Neural crest cell (in vitro differentiated cells): ENCODE measurements around the gene GNB5. TPM values are rescaled to one million over a fixed set of nuclear protein-coding genes. Genes with fewer than 3 reads are reported as not detected.

Experiments
- DNase-seq: peaks from one replicate; pipeline ENCODE4 v3.0.0; 2021; ENCODE audit warnings: low read depth, mixed read lengths, low spot score
- H3K27ac Mint-ChIP-seq: one replicate; pipeline ENCODE4 v1.8.0; 2021; ENCODE audit warnings: mild to moderate bottlenecking, mixed read lengths; ENCODE audit not compliant: unreplicated experiment
- H3K27me3 Mint-ChIP-seq: 2 replicates; pipeline ENCODE4 v1.8.0; 2021; ENCODE audit warnings: low read depth, mild to moderate bottlenecking, mixed read lengths
- H3K36me3 Mint-ChIP-seq: 2 replicates; pipeline ENCODE4 v1.8.0; 2021; ENCODE audit warnings: low read depth, mild to moderate bottlenecking, mixed read lengths
- H3K4me1 Mint-ChIP-seq: 2 replicates; pipeline ENCODE4 v1.8.0; 2021; ENCODE audit warnings: mixed read lengths
- H3K4me3 Mint-ChIP-seq: one replicate; pipeline ENCODE4 v1.8.0; 2021; ENCODE audit warnings: mild to moderate bottlenecking, mixed read lengths
- H3K9me3 Mint-ChIP-seq: 2 replicates; pipeline ENCODE4 v1.8.0; 2021; ENCODE audit warnings: mixed read lengths
- total RNA-seq: library from RNA; stranded (reverse); gene quantifications from 2 replicates; pipeline ENCODE4 v1.2.1, GENCODE V29; 2021
- TF ChIP-seq, protein P1 (sequence below): fragments of 200-600 bp; sonication (generic); conservative IDR thresholded peaks from 2 replicates; pipeline ENCODE4 v1.5.0; 2021; ENCODE audit warnings: antibody characterized with exemption, mild to moderate bottlenecking

Gene GNB5
- total RNA-seq, 1 donor from 2014 or later = 16.7 TPM

DNA sequence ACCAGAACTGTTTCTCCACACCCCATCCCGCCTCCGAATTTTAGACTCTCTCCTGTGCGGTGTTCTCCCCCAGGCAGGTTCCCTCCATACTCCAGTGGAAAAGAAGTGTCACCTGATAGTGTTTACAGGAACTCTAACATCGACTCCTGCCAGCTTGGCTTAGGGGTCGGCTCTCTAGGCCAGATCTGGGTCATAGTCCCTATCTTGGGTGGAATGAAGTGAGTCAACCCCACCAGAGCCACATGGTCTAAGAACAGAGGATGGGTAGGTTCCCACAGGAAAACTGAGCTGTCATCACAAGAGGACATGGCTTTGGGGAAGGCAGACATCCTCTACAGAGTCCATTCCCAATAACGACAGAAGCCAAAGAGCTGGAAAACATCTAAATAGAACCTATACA is 84.6 kb downstream of the GNB5 start:
- Mint-ChIP-seq H3K9me3 (no peaks in the 10 kb centered on the region), H3K4me1 (peaks cover 10% of the 10 kb centered on the region), H3K27ac (no peak overlapping the region), H3K4me3 (no peak overlapping the region), H3K36me3 (peaks cover 2% of the 10 kb centered on the region), H3K27me3 (peaks cover 4% of the 10 kb centered on the region)
- TF ChIP-seq, protein P1, sequence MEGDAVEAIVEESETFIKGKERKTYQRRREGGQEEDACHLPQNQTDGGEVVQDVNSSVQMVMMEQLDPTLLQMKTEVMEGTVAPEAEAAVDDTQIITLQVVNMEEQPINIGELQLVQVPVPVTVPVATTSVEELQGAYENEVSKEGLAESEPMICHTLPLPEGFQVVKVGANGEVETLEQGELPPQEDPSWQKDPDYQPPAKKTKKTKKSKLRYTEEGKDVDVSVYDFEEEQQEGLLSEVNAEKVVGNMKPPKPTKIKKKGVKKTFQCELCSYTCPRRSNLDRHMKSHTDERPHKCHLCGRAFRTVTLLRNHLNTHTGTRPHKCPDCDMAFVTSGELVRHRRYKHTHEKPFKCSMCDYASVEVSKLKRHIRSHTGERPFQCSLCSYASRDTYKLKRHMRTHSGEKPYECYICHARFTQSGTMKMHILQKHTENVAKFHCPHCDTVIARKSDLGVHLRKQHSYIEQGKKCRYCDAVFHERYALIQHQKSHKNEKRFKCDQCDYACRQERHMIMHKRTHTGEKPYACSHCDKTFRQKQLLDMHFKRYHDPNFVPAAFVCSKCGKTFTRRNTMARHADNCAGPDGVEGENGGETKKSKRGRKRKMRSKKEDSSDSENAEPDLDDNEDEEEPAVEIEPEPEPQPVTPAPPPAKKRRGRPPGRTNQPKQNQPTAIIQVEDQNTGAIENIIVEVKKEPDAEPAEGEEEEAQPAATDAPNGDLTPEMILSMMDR = no peak
- DNase-seq = no peak

DNA sequence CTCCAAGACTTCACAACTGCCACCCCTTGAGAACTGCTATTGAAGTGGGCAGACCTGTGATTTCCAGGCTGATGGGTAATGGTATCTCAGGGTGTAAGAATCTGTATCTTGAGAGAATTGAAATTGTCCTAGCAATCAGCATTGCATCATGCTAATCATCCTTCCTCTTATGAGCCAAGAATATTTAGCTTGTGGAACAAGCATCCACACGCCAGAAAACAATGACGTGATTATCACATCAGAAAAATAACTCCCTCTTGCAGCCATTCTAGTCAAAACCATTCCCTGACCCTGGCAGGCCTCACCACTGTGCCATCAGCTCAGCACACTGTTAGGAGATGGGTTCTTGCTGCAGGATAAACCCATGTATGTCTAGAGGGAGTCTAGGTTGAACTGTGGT is 85.3 kb downstream of the GNB5 start:
- Mint-ChIP-seq H3K4me3 (no peak overlapping the region), H3K36me3 (peaks cover 2% of the 10 kb centered on the region), H3K27ac (no peak overlapping the region), H3K9me3 (no peaks in the 10 kb centered on the region), H3K4me1 (peaks cover 10% of the 10 kb centered on the region), H3K27me3 (peaks cover 4% of the 10 kb centered on the region)
- DNase-seq = no peak
- TF ChIP-seq, protein P1 = no peak

DNA sequence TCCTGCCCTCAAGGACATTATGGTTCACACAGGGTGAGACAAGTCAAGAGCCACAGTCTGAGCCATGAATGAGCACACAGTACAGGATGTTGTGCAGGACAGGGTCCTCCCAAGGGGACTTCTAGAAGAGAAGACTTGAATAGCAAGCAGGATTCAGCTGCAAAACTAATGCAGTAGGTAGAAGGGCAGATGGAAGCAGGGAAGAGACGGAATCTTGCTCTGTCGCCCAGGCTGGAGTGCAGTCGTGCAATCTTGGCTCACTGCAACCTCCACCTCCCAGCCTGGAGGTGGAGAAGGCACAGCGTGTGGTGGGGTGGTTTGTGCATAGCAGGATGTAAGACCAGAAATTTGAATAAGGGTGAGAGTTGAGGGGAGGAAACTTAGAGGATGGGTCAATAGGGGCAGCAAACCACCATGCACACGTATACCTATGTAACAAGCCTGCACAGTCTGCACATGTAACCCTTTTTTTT is 86.6 kb downstream of the GNB5 start:
- Mint-ChIP-seq H3K9me3 (no peaks in the 10 kb centered on the region), H3K36me3 (peaks cover 2% of the 10 kb centered on the region), H3K27ac (no peak overlapping the region)

DNA sequence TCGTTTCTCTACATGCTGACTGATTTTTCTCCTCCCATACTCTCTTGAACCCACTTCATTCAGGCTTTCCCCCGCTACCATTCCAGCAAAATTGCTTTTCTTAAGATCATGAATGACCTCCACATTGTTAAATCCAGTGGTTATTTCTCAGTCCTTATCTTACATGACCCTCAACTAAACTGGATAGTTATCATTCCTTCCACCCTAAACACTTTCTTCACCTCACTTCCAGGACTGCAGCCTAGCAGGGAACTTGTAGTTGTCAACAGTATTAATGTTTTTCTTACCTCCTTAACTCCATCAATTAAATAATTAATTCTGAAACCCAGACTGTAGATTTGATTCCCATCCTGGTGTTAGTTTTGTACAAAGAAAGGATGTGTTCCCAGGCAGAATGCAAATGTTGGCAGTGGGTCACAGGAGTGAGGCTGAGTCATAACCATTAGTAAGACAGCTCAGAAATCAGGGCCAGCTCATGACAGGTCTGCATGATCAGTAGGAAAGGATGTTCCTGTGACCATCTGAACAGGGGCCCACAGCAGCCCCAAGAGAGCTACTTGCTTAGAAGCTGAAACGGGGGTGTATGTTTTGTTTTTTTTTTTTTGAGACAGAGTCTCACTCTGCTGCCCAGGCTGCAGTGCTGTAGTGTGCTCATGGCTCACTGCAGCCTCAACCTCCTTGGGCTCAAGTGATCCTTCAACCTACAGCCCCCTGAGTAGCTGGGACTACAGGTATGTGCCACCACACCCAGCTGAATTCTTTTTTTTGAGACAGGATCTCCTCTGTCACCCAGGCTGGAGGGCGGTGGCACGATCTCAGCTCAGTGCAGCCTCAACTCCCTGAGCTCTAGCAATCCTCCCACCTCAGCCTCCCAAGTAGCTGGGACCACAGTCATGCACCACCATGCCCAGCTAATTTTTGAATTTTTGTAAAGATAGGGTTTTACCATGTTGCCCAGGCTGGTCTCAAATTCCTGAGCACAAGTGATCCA is 87.7 kb downstream of the GNB5 start:
- peaks cover 10% of the 10 kb centered on the region for H3K4me1 Mint-ChIP-seq

More for the DNA sequence above, 86.6 kb downstream of the GNB5 start:
- TF ChIP-seq, protein P1 = no peak
- no peak for DNase-seq
- no peak overlapping the region for H3K4me3 Mint-ChIP-seq
- H3K27me3 Mint-ChIP-seq = peaks cover 2% of the 10 kb centered on the region
- H3K4me1 Mint-ChIP-seq = peaks cover 10% of the 10 kb centered on the region

DNA sequence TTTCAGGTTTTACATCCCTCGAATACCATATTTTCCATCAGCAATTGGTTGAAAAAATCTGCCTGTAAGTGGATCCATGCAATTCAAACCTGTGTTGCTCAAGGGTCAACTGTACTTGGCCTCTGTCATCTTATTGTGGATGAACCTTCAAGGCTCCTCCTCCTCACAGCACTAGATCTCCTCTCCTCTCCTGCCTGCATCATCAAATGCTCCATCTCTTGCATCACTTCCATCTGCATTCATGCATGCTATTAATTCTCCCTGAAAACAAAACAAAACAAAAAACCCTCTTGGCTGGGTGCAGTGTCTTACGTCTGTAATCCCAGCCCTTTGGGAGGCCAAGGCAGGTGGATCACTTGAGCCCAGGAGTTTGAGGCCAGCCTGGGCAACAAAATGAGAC is 88.7 kb downstream of the GNB5 start:
- Mint-ChIP-seq H3K4me1 (peaks cover 10% of the 10 kb centered on the region), H3K9me3 (no peaks in the 10 kb centered on the region), H3K27ac (peak overlapping the region; percentile 22), H3K4me3 (no peak overlapping the region), H3K27me3 (no peaks in the 10 kb centered on the region), H3K36me3 (peaks cover 2% of the 10 kb centered on the region)
- DNase-seq = no peak
- TF ChIP-seq, protein P1 = no peak

More for the DNA sequence above, 87.7 kb downstream of the GNB5 start:
- Mint-ChIP-seq H3K36me3 (peaks cover 2% of the 10 kb centered on the region), H3K9me3 (no peaks in the 10 kb centered on the region), H3K4me3 (no peak overlapping the region), H3K27me3 (no peaks in the 10 kb centered on the region), H3K27ac (no peak overlapping the region)
- no peak for DNase-seq
- TF ChIP-seq, protein P1 = no peak
